ENCODE measurements around the gene RAD54L.
"Not testable (repeated sequence)": the region's sequence is repeated elsewhere in the genome, so short reads cannot be mapped to it uniquely, and the experiment has no call there.

RAD54L gene

DNA sequence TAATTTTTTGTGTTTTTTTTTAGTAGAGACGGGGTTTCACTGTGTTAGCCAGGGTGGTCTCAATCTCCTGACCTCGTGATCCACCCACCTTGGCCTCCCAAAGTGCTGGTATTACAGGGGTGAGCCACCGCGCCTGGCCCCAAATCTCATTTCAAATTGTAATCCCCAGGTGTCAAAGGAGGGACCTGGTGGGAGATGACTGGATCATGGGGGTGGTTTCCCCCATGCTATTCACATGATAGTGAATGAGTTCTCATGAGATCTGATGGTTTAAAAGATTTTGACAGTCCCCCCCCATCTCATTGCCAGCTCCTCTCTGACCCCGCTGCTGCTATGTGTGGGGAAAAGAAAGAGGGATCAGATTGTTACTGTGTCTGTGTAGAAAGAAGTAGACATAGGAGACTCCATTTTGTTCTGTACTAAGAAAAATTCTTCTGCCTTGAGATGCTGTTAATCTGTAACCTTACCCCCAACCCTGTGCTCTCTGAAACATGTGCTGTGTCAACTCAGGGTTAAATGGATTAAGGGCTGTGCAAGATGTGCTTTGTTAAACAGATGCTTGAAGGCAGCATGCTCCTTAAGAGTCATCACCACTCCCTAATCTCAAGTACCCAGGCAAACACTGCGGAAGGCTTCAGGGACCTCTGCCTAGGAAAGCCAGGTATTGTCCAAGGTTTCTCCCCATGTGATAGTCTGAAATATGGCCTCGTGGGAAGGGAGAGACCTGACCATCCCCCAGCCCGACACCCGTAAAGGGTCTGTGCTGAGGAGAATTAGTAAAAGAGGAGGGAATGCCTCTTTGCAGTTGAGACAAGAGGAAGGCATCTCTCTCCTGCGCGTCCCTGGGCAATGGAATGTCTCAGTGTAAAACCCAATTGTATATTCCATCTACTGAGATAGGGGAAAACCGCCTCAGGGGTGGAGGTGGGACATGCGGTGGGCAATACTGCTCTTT lies 72.7 kb downstream of the RAD54L start:
- DNase-seq (ENCODE audit: low read depth): not testable (repeated sequence)

DNA sequence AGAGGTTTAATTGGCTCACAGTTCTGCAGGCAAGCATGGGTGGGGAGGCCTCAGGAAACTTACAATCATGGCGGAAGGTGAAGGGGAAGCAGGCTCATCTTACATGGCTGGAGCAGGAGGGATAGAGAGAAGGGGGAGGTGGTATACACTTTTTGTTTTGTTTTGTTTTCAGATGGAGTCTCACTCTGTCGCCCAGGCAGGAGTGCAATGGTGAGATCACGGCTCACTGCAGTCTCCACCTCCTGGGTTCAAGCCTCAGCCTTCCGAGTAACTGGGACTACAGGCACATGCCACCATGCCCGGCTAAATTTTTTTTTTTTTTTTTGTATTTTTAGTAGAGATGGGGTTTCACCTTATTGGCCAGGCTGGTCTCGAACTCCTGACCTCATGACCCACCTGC lies 74.6 kb downstream of the RAD54L start:
- DNase-seq (ENCODE audit: low read depth): not testable (repeated sequence)

DNA sequence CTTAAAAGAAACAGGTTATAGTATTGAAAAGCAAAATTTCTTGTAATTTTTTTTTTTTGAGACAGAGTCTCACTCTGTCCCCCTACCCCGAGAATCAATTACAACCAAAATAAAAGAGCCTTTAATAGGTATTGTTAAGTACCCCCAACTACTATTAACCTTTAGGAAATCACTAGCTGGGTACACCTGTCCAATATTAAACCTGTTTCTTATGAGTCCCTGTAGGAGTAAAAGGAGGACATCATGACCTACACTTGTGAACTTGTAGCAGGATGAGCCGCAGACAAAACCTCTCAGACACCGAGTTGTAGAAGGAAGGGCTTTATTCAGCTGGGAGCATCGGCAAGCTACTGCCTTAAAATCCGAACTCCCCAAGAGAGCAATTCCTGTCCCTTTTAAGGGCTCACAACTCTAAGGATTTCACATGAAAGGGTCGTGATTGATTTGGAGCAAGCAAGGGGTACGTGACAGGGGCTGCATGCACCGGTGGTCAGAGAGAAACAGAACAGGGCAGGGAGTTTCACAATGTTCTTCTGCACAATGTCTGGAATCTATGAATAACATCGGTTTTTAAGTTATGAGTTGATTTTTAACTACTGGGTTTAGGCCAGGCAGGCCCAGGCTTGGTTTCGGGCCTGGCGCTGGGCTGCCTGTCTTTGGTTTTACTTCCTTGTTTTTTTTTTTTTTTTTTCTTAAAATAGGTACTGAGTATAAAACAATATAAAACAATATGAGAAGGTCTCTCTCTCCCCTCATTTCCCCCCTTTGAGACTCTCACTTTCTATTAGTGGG lies 77.9 kb downstream of the RAD54L start:
- not testable (repeated sequence) for DNase-seq (ENCODE audit: low read depth)

Data from activated T-helper 1 cell treated with Interleukin-2 at 50 U/mL for 16 hours (primary cell).